ENCODE results near the gene PABPC4L. TPM values are rescaled to one million over a fixed set of nuclear protein-coding genes. Genes with fewer than 3 reads are reported as not detected.

Gene PABPC4L
- total RNA-seq: under 1 TPM in 5 of 6 experiments, not detected in 1; 0.06 to 0.20 (median 0.16) TPM
- long read RNA-seq: 0 reads

DNA sequence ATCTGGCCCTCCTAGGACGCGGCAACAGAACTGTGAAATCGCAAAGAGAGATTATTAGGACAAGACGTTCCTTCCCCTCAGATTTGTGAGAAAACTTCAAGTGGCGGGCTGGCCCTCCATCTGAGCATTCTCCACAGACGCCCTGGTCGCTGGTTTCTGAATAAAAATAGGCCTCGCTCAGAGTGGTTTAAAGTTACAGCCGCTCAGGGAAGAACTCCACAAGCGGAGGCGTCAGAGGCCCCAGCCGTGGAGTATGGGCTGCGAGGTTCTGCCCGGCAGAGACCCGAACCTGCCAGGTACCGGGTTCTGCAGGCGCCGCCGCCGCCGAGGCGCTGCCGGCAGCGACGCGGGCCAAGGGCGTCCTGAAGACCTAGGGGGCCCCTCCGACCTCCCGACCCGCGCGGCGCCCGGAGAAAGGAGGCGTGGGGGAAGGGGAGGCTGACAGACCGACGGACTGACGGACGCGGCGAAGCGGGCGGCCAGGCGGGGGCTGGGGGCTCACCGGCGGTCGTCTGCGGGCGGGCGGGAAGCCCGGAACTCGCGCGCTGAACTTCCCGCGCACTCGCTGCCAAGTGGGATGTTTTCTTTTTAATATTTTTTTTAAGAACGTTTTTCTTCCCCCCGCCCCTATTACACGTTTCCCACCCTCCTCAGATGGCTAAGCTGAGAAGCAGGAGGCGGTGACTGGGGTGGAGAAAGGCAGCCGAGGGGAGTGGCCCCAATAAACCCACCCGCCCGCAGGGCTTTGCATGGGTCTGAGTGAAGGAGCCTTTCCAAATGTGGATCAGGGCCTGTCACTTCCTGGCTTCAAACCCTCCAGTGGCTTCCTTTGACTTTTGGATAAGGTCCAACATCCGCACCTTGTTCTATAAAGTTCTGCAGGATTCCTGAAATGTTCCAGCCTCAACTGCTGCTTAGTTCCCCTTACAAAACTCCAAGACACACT, at the start of gene PABPC4L:
TSS of gene PABPC4L (minus strand) at position 574 of the 946 bp plus-strand sequence. CDS start 770 bp downstream, outside the sequence.
- no peaks in the 10 kb centered on the region for H3K4me1 ChIP-seq
- peak within 1 kb of the TSS in 1 of 3 donors; percentile 49 for H3K27ac ChIP-seq
- DNase-seq: peak in 2 of 3 donors; percentile 42 to 47
- peak within 1 kb of the TSS; percentile 16 to 33 (median 26) for H3K4me3 ChIP-seq
- peak; percentile 53 to 96 (median 83) for ATAC-seq
- H3K27me3 ChIP-seq: no peaks in the 10 kb centered on the region
- TF ChIP-seq POLR2A (IDR thresholded peaks at IDR 0.05): no peak
- TF ChIP-seq, protein P1, sequence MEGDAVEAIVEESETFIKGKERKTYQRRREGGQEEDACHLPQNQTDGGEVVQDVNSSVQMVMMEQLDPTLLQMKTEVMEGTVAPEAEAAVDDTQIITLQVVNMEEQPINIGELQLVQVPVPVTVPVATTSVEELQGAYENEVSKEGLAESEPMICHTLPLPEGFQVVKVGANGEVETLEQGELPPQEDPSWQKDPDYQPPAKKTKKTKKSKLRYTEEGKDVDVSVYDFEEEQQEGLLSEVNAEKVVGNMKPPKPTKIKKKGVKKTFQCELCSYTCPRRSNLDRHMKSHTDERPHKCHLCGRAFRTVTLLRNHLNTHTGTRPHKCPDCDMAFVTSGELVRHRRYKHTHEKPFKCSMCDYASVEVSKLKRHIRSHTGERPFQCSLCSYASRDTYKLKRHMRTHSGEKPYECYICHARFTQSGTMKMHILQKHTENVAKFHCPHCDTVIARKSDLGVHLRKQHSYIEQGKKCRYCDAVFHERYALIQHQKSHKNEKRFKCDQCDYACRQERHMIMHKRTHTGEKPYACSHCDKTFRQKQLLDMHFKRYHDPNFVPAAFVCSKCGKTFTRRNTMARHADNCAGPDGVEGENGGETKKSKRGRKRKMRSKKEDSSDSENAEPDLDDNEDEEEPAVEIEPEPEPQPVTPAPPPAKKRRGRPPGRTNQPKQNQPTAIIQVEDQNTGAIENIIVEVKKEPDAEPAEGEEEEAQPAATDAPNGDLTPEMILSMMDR (IDR thresholded peaks at IDR 0.05): no peak
- intact Hi-C loops (cut with DNase I): no loop called here
- WGBS (ENCODE audit: insufficient coverage, low coverage, low lambda C conversion rate, missing lambda C conversion rate): 23% methylated on average over 10 of the region's 65 CpGs
- H3K9me3 ChIP-seq: no peaks in the 10 kb centered on the region
- H3K36me3 ChIP-seq: no peaks in the 10 kb centered on the region

DNA sequence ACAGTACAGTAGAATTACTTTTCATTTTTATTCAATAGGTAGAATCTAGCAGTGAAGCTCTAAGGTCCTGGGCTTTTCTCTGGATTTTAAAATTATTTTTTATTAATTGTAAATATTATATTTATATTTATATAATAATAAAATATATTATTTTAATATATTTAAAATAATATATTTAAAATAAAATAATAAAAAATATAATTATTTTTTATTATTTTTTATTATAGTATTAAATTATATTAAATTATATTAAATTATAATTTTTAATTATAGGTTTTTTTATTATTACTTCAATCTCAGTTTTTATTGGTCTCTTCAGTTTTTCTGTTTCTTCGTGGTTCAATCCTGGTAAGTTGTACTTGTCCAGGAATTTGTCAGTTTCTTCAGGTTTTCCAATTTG, 49.7 kb upstream of the PABPC4L start:
- H3K4me3 ChIP-seq: no peak overlapping the region
- DNase-seq (no peak), ATAC-seq (no peak)
- H3K4me1 ChIP-seq: no peaks in the 10 kb centered on the region
- H3K9me3 ChIP-seq: no peaks in the 10 kb centered on the region
- H3K27me3 ChIP-seq: no peaks in the 10 kb centered on the region
- no peak for TF ChIP-seq POLR2A (IDR thresholded peaks at IDR 0.05)
- TF ChIP-seq, protein P1 (IDR thresholded peaks at IDR 0.05): no peak
- no peak overlapping the region for H3K27ac ChIP-seq
- intact Hi-C loops (cut with DNase I): no loop called here
- H3K36me3 ChIP-seq: no peaks in the 10 kb centered on the region
- 38% methylated on average over 1 of the region's 1 CpG for WGBS (ENCODE audit: insufficient coverage, low coverage, low lambda C conversion rate, missing lambda C conversion rate)

DNA sequence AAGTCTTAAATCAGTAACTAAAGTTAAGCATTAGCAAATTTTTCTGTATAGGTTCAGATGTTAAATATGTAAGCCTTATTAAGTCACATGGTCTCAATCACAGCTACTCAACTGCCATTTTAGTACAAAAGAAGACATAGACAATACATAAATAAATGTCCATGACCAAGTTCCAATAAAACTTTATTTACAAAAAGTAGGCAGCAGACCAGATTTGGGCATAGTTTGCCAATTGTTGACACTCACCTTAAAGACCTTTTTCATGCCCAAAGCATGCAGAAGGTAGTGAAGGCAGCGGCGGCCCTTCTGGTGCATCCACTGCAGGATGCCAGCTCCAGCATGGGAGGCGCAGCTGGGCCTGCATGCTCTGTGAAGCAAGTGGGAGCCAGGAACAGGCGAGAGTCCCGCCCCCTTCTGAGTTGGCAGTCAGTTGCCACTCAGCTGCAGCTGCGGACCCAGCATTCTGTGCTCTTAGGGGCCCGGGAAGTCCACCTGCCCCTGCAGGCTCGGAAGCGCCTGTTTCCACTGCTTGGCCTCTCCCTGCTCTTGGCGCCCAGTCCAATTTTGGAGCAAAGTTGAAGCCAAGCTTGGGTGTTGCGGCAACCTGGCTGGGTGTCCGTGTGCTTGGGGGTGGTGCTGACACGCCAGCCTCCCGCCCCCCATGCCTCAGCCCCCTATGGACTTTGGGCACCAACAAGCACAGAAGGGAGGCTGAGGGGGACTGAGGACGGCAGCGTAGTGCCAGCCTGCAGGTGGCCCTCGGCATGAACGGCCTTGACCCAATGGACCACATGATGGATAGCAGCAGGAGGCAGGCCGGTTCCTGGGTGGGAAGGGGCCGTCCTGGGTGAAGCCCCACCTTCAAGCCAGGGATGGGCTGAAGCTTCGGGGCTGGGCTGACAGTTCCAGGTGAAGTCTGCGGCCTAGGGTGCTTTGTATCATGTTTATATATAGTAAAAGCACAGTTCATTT, 42.4 kb upstream of the PABPC4L start:
- Histone ChIP-seq H3K27me3 (no peaks in the 10 kb centered on the region), H3K27ac (no peak overlapping the region), H3K4me1 (no peaks in the 10 kb centered on the region), H3K36me3 (no peaks in the 10 kb centered on the region), H3K4me3 (no peak overlapping the region), H3K9me3 (no peaks in the 10 kb centered on the region)
- WGBS (ENCODE audit: insufficient coverage, low coverage, low lambda C conversion rate, missing lambda C conversion rate): 56% methylated on average over 3 of the region's 22 CpGs
- TF ChIP-seq, protein P1 (IDR thresholded peaks at IDR 0.05): no peak
- no peak for TF ChIP-seq POLR2A (IDR thresholded peaks at IDR 0.05)
- DNase-seq: no peak
- ATAC-seq: peak in 1 of 4 donors; percentile 23
- intact Hi-C loops (cut with DNase I): no loop called here

GRCh38 chr4:134219043-134219442, 17.5 kb upstream of the PABPC4L start:
- no peaks in the 10 kb centered on the region for H3K4me1 ChIP-seq
- WGBS (ENCODE audit: insufficient coverage, low coverage, low lambda C conversion rate, missing lambda C conversion rate): 57% methylated on average over 3 of the region's 3 CpGs
- no peaks in the 10 kb centered on the region for H3K36me3 ChIP-seq
- no peaks in the 10 kb centered on the region for H3K9me3 ChIP-seq
- TF ChIP-seq POLR2A (IDR thresholded peaks at IDR 0.05): no peak
- TF ChIP-seq, protein P1 (IDR thresholded peaks at IDR 0.05): no peak
- H3K4me3 ChIP-seq: no peak overlapping the region
- ATAC-seq (no peak), DNase-seq (no peak)
- no peaks in the 10 kb centered on the region for H3K27me3 ChIP-seq
- intact Hi-C loops (cut with DNase I): no loop called here
- H3K27ac ChIP-seq: no peak overlapping the region
